ENCODE measurements around the gene VAV2. TPM values are rescaled to one million over a fixed set of nuclear protein-coding genes. Genes with fewer than 3 reads are reported as not detected.
A peak's percentile ranks its signal among the peaks of the same experiment; 100 is the strongest.

The VAV2 gene
- total RNA-seq, 1 donor from 2014 or later: 18.7 TPM

DNA sequence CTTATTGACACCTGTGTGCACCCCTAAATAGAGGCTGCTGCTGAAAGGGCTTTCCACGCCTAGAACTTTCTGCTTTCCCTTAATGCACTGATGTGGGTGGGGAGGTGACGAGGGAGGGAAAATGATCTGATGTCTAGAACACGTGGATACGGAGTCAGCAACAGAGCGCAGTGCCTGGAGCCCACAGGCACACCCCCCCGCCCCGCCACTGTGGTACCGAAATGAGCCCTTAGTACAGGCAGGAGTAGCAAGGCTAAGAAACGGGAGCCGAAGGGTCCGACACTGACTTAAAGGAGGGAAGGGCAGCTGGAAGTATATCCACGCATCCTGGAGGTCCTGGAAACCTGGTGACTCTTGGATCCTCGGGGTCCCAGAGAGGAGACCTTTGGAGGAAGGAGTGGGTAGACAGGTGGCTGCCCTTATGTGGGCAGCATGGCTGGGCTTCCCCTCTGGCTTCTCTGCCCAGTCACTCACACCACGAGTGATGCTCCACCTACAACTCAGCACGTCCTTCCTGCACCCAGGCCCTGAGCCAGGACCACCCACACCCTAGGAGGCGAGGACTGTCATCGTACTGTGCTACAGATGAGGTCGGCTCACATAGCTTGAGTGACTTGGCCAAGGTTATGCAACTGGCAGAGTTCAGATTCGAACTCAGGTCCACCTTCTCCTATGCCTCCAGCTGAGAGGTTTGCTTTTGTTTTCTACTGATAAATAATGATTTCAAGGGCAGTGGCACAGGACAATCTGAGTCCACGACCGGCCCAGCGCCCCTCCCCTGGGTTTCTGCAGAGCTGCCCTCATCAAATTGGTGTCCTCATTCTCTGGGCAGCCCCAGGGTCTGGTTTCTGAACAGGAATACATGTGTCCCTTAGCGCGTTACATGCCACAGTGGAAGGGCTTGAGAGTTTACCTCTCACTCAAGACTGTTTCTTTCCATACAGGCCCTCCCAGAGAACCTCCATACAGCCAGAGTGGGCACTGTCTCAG is 4.7 kb upstream of the VAV2 start:
- DNase-seq (ENCODE audit: low read depth): no peak
- no peak overlapping the region for H3K4me3 ChIP-seq (ENCODE audit: low read depth, low read length)
- TF ChIP-seq, protein P1, sequence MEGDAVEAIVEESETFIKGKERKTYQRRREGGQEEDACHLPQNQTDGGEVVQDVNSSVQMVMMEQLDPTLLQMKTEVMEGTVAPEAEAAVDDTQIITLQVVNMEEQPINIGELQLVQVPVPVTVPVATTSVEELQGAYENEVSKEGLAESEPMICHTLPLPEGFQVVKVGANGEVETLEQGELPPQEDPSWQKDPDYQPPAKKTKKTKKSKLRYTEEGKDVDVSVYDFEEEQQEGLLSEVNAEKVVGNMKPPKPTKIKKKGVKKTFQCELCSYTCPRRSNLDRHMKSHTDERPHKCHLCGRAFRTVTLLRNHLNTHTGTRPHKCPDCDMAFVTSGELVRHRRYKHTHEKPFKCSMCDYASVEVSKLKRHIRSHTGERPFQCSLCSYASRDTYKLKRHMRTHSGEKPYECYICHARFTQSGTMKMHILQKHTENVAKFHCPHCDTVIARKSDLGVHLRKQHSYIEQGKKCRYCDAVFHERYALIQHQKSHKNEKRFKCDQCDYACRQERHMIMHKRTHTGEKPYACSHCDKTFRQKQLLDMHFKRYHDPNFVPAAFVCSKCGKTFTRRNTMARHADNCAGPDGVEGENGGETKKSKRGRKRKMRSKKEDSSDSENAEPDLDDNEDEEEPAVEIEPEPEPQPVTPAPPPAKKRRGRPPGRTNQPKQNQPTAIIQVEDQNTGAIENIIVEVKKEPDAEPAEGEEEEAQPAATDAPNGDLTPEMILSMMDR (conservative IDR thresholded peaks at IDR 0.05; ENCODE audit: low read depth, low read length): no peak

DNA sequence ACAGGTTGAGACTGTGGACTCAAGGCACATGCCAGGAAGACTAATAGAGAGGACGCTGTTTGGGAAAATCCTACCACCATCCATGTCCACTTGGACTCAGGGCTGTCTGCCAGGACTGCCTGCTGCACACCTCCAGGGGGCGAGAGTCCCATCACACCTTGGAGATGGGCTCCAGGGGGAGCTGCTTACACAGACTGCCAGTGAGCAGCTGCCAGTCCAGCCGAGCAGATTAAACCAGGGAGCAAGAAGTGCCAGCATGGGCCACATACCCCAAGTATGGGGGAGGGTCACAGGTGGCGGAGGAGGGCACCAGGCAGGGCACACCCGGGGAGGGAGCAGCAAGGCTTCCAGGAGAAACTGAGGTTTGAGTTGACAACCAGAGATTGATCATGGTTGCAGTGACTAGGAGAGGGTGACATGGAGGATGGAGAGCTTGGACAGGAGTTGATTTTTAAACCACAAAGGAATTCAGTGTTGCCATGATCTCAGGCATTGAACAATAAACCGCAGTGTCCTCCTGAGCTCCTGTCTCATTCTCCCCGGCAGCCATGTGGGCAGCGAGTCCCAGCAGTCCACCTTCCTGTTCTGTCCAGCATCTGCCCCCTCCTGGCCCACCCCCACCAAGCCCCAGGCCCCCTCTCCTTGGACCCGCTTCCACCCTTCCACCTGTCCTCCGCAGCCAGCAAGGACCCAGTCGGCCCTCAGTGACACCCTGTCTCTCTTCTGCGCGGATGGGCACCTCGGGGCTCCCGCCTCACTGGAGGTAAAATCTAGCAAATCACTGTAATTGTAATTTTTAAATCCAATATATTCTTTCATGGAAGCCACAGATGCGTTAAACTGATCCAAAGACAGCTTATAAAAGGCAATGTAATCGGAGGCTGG is 3.1 kb upstream of the VAV2 start:
- H3K4me3 ChIP-seq (ENCODE audit: low read depth, low read length): no peak overlapping the region
- TF ChIP-seq, protein P1 (conservative IDR thresholded peaks at IDR 0.05; ENCODE audit: low read depth, low read length): peak; percentile 49
- DNase-seq (ENCODE audit: low read depth): no peak

- no peak for DNase-seq (ENCODE audit: low read depth)
- H3K4me3 ChIP-seq (ENCODE audit: low read depth, low read length): no peak overlapping the region
- TF ChIP-seq, protein P1 (conservative IDR thresholded peaks at IDR 0.05; ENCODE audit: low read depth, low read length): peak; percentile 96
Measured at GRCh38 chr9:133994353-133995011, 2.4 kb upstream of the VAV2 start.

- TF ChIP-seq, protein P1 (conservative IDR thresholded peaks at IDR 0.05; ENCODE audit: low read depth, low read length): no peak
- peak overlapping the region; percentile 88 for H3K4me3 ChIP-seq (ENCODE audit: low read depth, low read length)
- no peak for DNase-seq (ENCODE audit: low read depth)
Measured at GRCh38 chr9:133993635-133994253, 1.6 kb upstream of the VAV2 start.

DNA sequence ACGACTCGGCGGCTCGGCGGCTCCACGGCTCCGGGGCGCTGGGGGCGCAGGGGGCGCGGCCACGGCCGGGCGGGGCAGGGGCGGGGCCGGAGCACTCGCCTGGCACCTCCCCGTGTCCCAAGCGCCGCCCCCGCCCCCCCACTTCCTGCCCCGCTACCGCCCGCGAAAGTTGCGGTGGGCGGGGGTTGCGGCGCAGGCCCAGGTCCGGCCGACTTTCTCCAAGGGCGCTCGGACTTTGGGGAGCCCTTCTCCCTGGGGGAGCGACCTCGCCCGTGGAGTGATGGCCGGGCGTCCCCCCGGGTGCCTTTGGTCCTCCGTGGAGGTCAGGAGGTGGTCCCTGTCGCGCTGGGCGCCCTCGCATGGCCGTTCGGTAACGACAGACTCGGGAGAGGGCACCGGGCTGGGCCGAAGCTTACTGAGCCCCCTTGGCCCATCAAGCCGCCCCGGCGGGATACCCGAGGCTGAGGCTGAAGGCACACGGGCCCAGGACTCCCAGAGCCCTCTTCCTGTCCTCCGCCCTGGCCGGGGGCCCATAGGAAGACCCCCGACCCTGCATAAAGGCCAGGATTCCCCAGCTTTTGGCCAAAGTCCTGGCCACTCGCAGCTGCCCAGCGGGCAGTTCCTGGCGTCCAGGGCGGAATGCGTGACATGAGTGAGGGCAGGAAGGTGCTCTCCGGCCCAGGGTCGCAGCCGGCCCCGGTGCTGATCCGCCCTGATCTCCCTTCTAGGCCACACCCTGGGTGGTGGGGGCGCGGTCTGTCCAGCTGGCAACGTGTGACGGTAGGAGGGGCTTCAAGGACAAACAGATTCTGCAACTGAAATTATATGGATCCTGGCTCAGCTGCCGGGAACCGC is 883 bp upstream of the VAV2 start:
- TF ChIP-seq, protein P1 (conservative IDR thresholded peaks at IDR 0.05; ENCODE audit: low read depth, low read length): peak; percentile 45
- H3K4me3 ChIP-seq (ENCODE audit: low read depth, low read length): peak overlapping the region; percentile 88
- DNase-seq (ENCODE audit: low read depth): no peak

All from epithelial cell of proximal tubule (primary cell).